HEK293 (cell line): ENCODE measurements around the gene RRP15.
A peak's percentile ranks its signal among the peaks of the same experiment; 100 is the strongest.

ENCODE experiments used
- GFI1B ChIP-seq: fragments of 450-650 bp; formaldehyde crosslinking; IDR thresholded peaks from 2 replicates; pipeline ENCODE4 v1.5.1; 2016; ENCODE audit warnings: missing biosample characterization, missing genetic modification characterization
- OSR2 ChIP-seq: fragments of 450-650 bp; formaldehyde crosslinking; IDR thresholded peaks from 2 replicates; pipeline ENCODE4 v1.5.1; 2016; ENCODE audit warnings: missing biosample characterization, missing genetic modification characterization
- SCRT1 ChIP-seq: fragments of 450-650 bp; formaldehyde crosslinking; IDR thresholded peaks from 2 replicates; pipeline ENCODE4 v1.5.1; 2016; ENCODE audit warnings: missing biosample characterization, missing genetic modification characterization, borderline replicate concordance
- SP7 ChIP-seq: fragments of 450-650 bp; formaldehyde crosslinking; IDR thresholded peaks from 2 replicates; pipeline ENCODE4 v1.5.1; 2016; ENCODE audit warnings: missing biosample characterization, missing genetic modification characterization
- ZBTB11 ChIP-seq: fragments of 450-650 bp; formaldehyde crosslinking; conservative IDR thresholded peaks from 2 replicates; pipeline ENCODE4 v1.5.1; 2016; ENCODE audit warnings: low read depth, missing biosample characterization, missing genetic modification characterization
- ZBTB7A ChIP-seq: fragments of 450-650 bp; formaldehyde crosslinking; IDR thresholded peaks from 2 replicates; pipeline ENCODE4 v1.5.1; 2016; ENCODE audit warnings: low read depth, missing biosample characterization, missing genetic modification characterization
- ZFP41 ChIP-seq: fragments of 450-650 bp; formaldehyde crosslinking; IDR thresholded peaks from 2 replicates; pipeline ENCODE4 v1.5.1; 2016; ENCODE audit warnings: missing biosample characterization, missing genetic modification characterization, borderline replicate concordance
- ZNF121 ChIP-seq: fragments of 450-650 bp; formaldehyde crosslinking; IDR thresholded peaks from 2 replicates; pipeline ENCODE4 v1.5.1; 2016; ENCODE audit warnings: missing biosample characterization, missing genetic modification characterization
- ZNF19 ChIP-seq: fragments of 450-650 bp; formaldehyde crosslinking; IDR thresholded peaks from 2 replicates; pipeline ENCODE4; 2016; ENCODE audit warnings: missing biosample characterization, missing genetic modification characterization, low read depth
- ZNF2 ChIP-seq: fragments of 450-650 bp; formaldehyde crosslinking; IDR thresholded peaks from 2 replicates; pipeline ENCODE4 v1.5.1; 2016; ENCODE audit warnings: missing biosample characterization, missing genetic modification characterization
- ZNF266 ChIP-seq: fragments of 450-650 bp; formaldehyde crosslinking; IDR thresholded peaks from 2 replicates; pipeline ENCODE4 v1.5.1; 2016; ENCODE audit warnings: missing biosample characterization, missing genetic modification characterization, low read depth
- ZNF341 ChIP-seq: fragments of 450-650 bp; formaldehyde crosslinking; IDR thresholded peaks from 2 replicates; pipeline ENCODE4; 2016; ENCODE audit warnings: low read depth, missing biosample characterization, missing genetic modification characterization
- ZNF37A ChIP-seq: fragments of 450-650 bp; IDR thresholded peaks from 2 replicates; pipeline ENCODE4 v1.5.1; 2018; ENCODE audit warnings: missing biosample characterization, missing genetic modification characterization
- ZNF391 ChIP-seq: fragments of 450-650 bp; formaldehyde crosslinking; IDR thresholded peaks from 2 replicates; pipeline ENCODE4 v1.5.1; 2016; ENCODE audit warnings: low read depth, missing biosample characterization, missing genetic modification characterization, borderline replicate concordance
- ZNF433 ChIP-seq: fragments of 450-650 bp; formaldehyde crosslinking; IDR thresholded peaks from 2 replicates; pipeline ENCODE4 v1.5.1; 2016; ENCODE audit warnings: missing biosample characterization, missing genetic modification characterization, low read depth
- ZNF585B ChIP-seq: fragments of 450-650 bp; formaldehyde crosslinking; IDR thresholded peaks from 2 replicates; pipeline ENCODE4 v1.5.1; 2016; ENCODE audit warnings: missing biosample characterization, missing genetic modification characterization
- ZNF629 ChIP-seq: fragments of 450-650 bp; formaldehyde crosslinking; IDR thresholded peaks from 2 replicates; pipeline ENCODE4 v1.5.1; 2017; ENCODE audit warnings: missing biosample characterization, missing genetic modification characterization
- ZNF645 ChIP-seq: fragments of 450-650 bp; formaldehyde crosslinking; IDR thresholded peaks from 2 replicates; pipeline ENCODE4; 2016; ENCODE audit warnings: missing biosample characterization, missing genetic modification characterization
- ZNF664 ChIP-seq: fragments of 450-650 bp; formaldehyde crosslinking; IDR thresholded peaks from 2 replicates; pipeline ENCODE4 v1.5.1; 2016; ENCODE audit warnings: missing biosample characterization, missing genetic modification characterization
- ZNF747 ChIP-seq: fragments of 450-650 bp; formaldehyde crosslinking; IDR thresholded peaks from 2 replicates; pipeline ENCODE4 v1.5.1; 2016; ENCODE audit warnings: missing biosample characterization, missing genetic modification characterization
- ZNF791 ChIP-seq: fragments of 450-650 bp; formaldehyde crosslinking; IDR thresholded peaks from 2 replicates; pipeline ENCODE4 v1.5.1; 2016; ENCODE audit warnings: missing biosample characterization, missing genetic modification characterization
- TF ChIP-seq, protein P1 (sequence below): fragments of 450-650 bp; formaldehyde crosslinking; IDR thresholded peaks from 2 replicates; pipeline ENCODE4 v1.5.1; 2016; ENCODE audit warnings: missing biosample characterization, missing genetic modification characterization
- TF ChIP-seq, protein P2 (sequence below): fragments of 450-650 bp; formaldehyde crosslinking; IDR thresholded peaks from 2 replicates; pipeline ENCODE4 v1.5.1; 2016; ENCODE audit warnings: missing biosample characterization, missing genetic modification characterization
- TF ChIP-seq, protein P3 (sequence below): fragments of 450-650 bp; formaldehyde crosslinking; IDR thresholded peaks from 2 replicates; pipeline ENCODE4 v1.5.1; 2017; ENCODE audit warnings: missing biosample characterization, missing genetic modification characterization
- TF ChIP-seq, protein P4 (sequence below): fragments of 450-650 bp; formaldehyde crosslinking; IDR thresholded peaks from 2 replicates; pipeline ENCODE4 v1.5.1; 2017; ENCODE audit warnings: missing biosample characterization, missing genetic modification characterization
- TF ChIP-seq, protein P5 (sequence below): fragments of 450-650 bp; formaldehyde crosslinking; IDR thresholded peaks from 2 replicates; pipeline ENCODE4 v1.5.1; 2017; ENCODE audit warnings: missing biosample characterization, missing genetic modification characterization

Gene RRP15

DNA sequence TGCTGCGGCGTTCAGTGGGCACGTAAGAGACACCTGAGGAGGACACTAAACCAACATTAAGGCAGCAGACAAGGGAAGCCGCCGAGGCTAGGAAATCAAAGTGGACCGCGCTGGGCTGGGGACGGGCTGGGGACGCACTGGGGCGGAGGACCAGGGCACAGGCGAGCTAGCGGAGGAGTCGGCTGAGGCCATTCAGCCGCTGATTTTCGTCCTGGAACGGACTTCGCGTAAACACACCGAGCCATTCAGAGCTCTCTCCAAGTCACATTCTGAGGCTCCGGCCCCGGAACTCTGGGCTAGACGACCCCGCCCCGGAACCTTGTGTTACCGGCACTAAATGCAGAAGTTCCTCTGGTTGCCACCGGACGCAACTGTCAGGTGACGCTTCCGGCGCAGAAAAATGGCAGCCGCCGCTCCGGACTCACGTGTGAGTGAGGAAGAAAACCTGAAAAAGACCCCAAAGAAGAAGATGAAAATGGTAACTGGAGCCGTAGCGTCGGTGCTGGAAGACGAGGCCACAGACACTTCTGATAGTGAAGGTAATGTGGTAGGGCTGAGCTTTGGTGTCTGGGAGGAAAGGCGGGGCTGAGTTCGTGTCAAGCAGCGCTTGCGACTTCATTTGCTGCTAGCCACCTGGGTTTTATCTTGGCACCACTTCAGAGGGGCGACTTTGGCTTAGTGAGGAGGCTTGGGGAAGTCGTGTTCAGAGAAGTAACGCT lies at the start of gene RRP15 (continued):
- no peak for TF ChIP-seq OSR2
- TF ChIP-seq ZNF266 (tag by site-specific recombination) = no peak
- no peak; the same call in 1 of the 2 replicates for TF ChIP-seq ZBTB7A (tag by site-specific recombination)
- TF ChIP-seq ZNF585B (tag by site-specific recombination) = no peak
- TF ChIP-seq ZBTB11 (tag by site-specific recombination) = peak; percentile 100
- no peak for TF ChIP-seq ZFP41
- TF ChIP-seq, protein P1, sequence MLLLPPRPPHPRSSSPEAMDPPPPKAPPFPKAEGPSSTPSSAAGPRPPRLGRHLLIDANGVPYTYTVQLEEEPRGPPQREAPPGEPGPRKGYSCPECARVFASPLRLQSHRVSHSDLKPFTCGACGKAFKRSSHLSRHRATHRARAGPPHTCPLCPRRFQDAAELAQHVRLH = peak; percentile 77
- TF ChIP-seq SCRT1 (tag by site-specific recombination) = no peak
- no peak for TF ChIP-seq ZNF747 (tag by site-specific recombination)
- no peak for TF ChIP-seq GFI1B
- no peak for TF ChIP-seq ZNF645
- TF ChIP-seq ZNF121 (tag by site-specific recombination) = no peak
- TF ChIP-seq ZNF391 (tag by site-specific recombination) = peak; percentile 61; the same call in 1 of the 2 replicates
- TF ChIP-seq ZNF791 (tag by site-specific recombination) = no peak
- TF ChIP-seq ZNF341 (tag by site-specific recombination) = no peak
- TF ChIP-seq ZNF37A (tag by site-specific recombination) = no peak
- TF ChIP-seq SP7 (tag by site-specific recombination) = peak; percentile 89
- TF ChIP-seq, protein P2, sequence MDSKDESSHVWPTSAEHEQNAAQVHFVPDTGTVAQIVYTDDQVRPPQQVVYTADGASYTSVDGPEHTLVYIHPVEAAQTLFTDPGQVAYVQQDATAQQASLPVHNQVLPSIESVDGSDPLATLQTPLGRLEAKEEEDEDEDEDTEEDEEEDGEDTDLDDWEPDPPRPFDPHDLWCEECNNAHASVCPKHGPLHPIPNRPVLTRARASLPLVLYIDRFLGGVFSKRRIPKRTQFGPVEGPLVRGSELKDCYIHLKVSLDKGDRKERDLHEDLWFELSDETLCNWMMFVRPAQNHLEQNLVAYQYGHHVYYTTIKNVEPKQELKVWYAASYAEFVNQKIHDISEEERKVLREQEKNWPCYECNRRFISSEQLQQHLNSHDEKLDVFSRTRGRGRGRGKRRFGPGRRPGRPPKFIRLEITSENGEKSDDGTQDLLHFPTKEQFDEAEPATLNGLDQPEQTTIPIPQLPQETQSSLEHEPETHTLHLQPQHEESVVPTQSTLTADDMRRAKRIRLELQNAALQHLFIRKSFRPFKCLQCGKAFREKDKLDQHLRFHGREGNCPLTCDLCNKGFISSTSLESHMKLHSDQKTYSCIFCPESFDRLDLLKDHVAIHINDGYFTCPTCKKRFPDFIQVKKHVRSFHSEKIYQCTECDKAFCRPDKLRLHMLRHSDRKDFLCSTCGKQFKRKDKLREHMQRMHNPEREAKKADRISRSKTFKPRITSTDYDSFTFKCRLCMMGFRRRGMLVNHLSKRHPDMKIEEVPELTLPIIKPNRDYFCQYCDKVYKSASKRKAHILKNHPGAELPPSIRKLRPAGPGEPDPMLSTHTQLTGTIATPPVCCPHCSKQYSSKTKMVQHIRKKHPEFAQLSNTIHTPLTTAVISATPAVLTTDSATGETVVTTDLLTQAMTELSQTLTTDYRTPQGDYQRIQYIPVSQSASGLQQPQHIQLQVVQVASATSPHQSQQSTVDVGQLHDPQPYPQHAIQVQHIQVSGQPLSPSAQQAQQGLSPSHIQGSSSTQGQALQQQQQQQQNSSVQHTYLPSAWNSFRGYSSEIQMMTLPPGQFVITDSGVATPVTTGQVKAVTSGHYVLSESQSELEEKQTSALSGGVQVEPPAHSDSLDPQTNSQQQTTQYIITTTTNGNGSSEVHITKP = peak; percentile 58
- TF ChIP-seq, protein P3, sequence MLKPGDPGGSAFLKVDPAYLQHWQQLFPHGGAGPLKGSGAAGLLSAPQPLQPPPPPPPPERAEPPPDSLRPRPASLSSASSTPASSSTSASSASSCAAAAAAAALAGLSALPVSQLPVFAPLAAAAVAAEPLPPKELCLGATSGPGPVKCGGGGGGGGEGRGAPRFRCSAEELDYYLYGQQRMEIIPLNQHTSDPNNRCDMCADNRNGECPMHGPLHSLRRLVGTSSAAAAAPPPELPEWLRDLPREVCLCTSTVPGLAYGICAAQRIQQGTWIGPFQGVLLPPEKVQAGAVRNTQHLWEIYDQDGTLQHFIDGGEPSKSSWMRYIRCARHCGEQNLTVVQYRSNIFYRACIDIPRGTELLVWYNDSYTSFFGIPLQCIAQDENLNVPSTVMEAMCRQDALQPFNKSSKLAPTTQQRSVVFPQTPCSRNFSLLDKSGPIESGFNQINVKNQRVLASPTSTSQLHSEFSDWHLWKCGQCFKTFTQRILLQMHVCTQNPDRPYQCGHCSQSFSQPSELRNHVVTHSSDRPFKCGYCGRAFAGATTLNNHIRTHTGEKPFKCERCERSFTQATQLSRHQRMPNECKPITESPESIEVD (tag by site-specific recombination) = no peak
- no peak for TF ChIP-seq ZNF19
- TF ChIP-seq ZNF629 (tag by site-specific recombination) = peak; percentile 81
- peak; percentile 29; the same call in 1 of the 2 replicates for TF ChIP-seq ZNF664
- TF ChIP-seq, protein P4, sequence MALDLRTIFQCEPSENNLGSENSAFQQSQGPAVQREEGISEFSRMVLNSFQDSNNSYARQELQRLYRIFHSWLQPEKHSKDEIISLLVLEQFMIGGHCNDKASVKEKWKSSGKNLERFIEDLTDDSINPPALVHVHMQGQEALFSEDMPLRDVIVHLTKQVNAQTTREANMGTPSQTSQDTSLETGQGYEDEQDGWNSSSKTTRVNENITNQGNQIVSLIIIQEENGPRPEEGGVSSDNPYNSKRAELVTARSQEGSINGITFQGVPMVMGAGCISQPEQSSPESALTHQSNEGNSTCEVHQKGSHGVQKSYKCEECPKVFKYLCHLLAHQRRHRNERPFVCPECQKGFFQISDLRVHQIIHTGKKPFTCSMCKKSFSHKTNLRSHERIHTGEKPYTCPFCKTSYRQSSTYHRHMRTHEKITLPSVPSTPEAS (tag by site-specific recombination) = peak; percentile 25; the same call in 1 of the 2 replicates
- no peak for TF ChIP-seq ZNF433 (tag by site-specific recombination)
- peak; percentile 91 for TF ChIP-seq ZNF2
- TF ChIP-seq, protein P5, sequence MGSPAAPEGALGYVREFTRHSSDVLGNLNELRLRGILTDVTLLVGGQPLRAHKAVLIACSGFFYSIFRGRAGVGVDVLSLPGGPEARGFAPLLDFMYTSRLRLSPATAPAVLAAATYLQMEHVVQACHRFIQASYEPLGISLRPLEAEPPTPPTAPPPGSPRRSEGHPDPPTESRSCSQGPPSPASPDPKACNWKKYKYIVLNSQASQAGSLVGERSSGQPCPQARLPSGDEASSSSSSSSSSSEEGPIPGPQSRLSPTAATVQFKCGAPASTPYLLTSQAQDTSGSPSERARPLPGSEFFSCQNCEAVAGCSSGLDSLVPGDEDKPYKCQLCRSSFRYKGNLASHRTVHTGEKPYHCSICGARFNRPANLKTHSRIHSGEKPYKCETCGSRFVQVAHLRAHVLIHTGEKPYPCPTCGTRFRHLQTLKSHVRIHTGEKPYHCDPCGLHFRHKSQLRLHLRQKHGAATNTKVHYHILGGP = no peak
